Body of pancreas (tissue), 4 donors: ENCODE data around the gene POFUT1. TPM values are rescaled to one million over a fixed set of nuclear protein-coding genes. Genes with fewer than 3 reads are reported as not detected.
A peak's percentile ranks its signal among the peaks of the same experiment; 100 is the strongest.

Experiments used
- ATAC-seq: fragments of 150-250 bp; one replicate; pipeline ENCODE4 v1.9.1; 2016
- DNase-seq, 4 donors: peaks; one replicate each; pipeline ENCODE4 v3.0.0-alpha.2; 2019
- H3K27ac ChIP-seq, 4 donors: fragments of 200-600 bp; sonication (generic); 1 replicate in 3 of 4; 2 replicates in 1 of 4; pipeline versions ENCODE4 v1.5.1 to v1.6.1; 2016 to 2019; ENCODE audit warnings: mild to moderate bottlenecking in 1 of 4, mixed read lengths in 1 of 4, moderate library complexity in 1 of 4
- H3K27me3 ChIP-seq, 2 donors: fragments of 200-600 bp; sonication (generic); one replicate each; pipeline ENCODE4 v1.6.0; 2016; ENCODE audit warnings: mild to moderate bottlenecking in 1 of 2
- H3K36me3 ChIP-seq, 2 donors: fragments of 200-600 bp; sonication (generic); replicated peaks in 1 of 2; 2 replicates each; pipeline ENCODE4 v1.5.1; 2016; ENCODE audit warnings: low read depth in 2 of 2; ENCODE audit not compliant: insufficient read depth in 1 of 2
- H3K4me1 ChIP-seq: fragments of 200-600 bp; sonication (generic); one replicate; pipeline ENCODE4 v1.6.0; 2016
- H3K4me3 ChIP-seq, 2 donors: fragments of 200-600 bp; sonication (generic); 1 replicate in 1 of 2; 2 replicates in 1 of 2; pipeline ENCODE4 v1.5.1; 2016 to 2019
- H3K9me3 ChIP-seq, 3 donors: fragments of 200-600 bp; sonication (generic); 1 replicate in 2 of 3; 2 replicates in 1 of 3; pipeline ENCODE4 v1.5.1; 2016
- CTCF ChIP-seq, 7 experiments: fragments of 450-650 bp in 4 of 7; fragments of 200-600 bp in 3 of 7; sonication (generic) in 3 of 7; IDR thresholded peaks; one replicate each; pipeline ENCODE4 v1.5.1; 2016 to 2019; ENCODE audit warnings: antibody characterized with exemption in 7 of 7
- POLR2A ChIP-seq, 3 donors: fragments of 450-650 bp; IDR thresholded peaks; one replicate each; pipeline ENCODE4 v1.6.1; 2016; ENCODE audit warnings: antibody characterized with exemption in 3 of 3, mild to moderate bottlenecking in 2 of 3
- WGBS, 2 donors: methylation state at CpG; one replicate each; pipeline ENCODE4 v1.1.5; 2017; 5-methylcytosine and 5-hydroxymethylcytosine counted together
- intact Hi-C: fragments of 100-400 bp; cut with DNase I; formaldehyde crosslinking; loops from one replicate; pipeline ENCODE4 v1.15.1; 2023
- total RNA-seq, 2 donors: library from RNA; depleted of rRNA; stranded (reverse); fragments of >200 nt; gene quantifications; one replicate each; pipeline ENCODE4 v1.1.0, GENCODE V29; 2016

POFUT1 gene
- total RNA-seq, 2 donors from 2014 or later, result 12.2 to 23.6 TPM

- Histone ChIP-seq H3K4me3 (no peak overlapping the region), H3K4me1 (peaks cover 36% of the 10 kb centered on the region), H3K9me3 (no peaks in the 10 kb centered on the region), H3K36me3 (peaks cover 5 to 14% of the 10 kb centered on the region in 2 donors), H3K27me3 (no peaks in the 10 kb centered on the region), H3K27ac (no peak overlapping the region)
- 85 to 97% methylated on average over 9 of the region's 9 CpGs for WGBS, 2 donors
- DNase-seq (no peak), ATAC-seq (no peak)
- no peak for TF ChIP-seq POLR2A (IDR thresholded peaks at IDR 0.05)
- intact Hi-C loops, result no loop called here
These were observed 25.6 kb downstream of the POFUT1 start for GRCh38 chr20:32233286-32233685.

GRCh38 chr20:32234135-32234808 is 26.6 kb downstream of the POFUT1 start:
- intact Hi-C loops, result no loop called here
- peaks cover 5 to 14% of the 10 kb centered on the region in 2 donors for H3K36me3 ChIP-seq
- peaks cover 26% of the 10 kb centered on the region for H3K4me1 ChIP-seq
- whole genome bisulfite sequencing, 2 donors, result 92 to 99% methylated on average over 12 of the region's 13 CpGs
- TF ChIP-seq CTCF (IDR thresholded peaks at IDR 0.05) (no peak), POLR2A (IDR thresholded peaks at IDR 0.05) (no peak)
- no peak for DNase-seq
- ATAC-seq, result no peak
- H3K9me3 ChIP-seq, result no peaks in the 10 kb centered on the region
- no peak overlapping the region for H3K4me3 ChIP-seq
- no peaks in the 10 kb centered on the region for H3K27me3 ChIP-seq
- no peak overlapping the region for H3K27ac ChIP-seq

GRCh38 chr20:32235331-32236047 is 27.8 kb downstream of the POFUT1 start:
- Histone ChIP-seq H3K4me1 (peaks cover 26% of the 10 kb centered on the region), H3K36me3 (peaks cover 5 to 14% of the 10 kb centered on the region in 2 donors), H3K27ac (peak overlapping the region in 2 of 4 donors; percentile 3 to 27), H3K27me3 (no peaks in the 10 kb centered on the region), H3K4me3 (no peak overlapping the region), H3K9me3 (no peaks in the 10 kb centered on the region)
- no peak for TF ChIP-seq CTCF (IDR thresholded peaks at IDR 0.05)
- no peak for TF ChIP-seq POLR2A (IDR thresholded peaks at IDR 0.05)
- 62% methylated on average over 6 of the region's 6 CpGs; no CpG with 5 or more reads in 1 of the 2 donors for WGBS, 2 donors
- peak; percentile 15 to 53 (median 25) for DNase-seq
- ATAC-seq, result no peak
- intact Hi-C loops, result no loop called here

GRCh38 chr20:32236048-32236533 is 28.4 kb downstream of the POFUT1 start:
- no peak for ATAC-seq
- 83 to 96% methylated on average over 3 of the region's 3 CpGs for WGBS, 2 donors

More at GRCh38 chr20:32236048-32236533, 28.4 kb downstream of the POFUT1 start:
- Histone ChIP-seq H3K27ac (peak overlapping the region in 2 of 4 donors; percentile 3 to 27), H3K27me3 (no peaks in the 10 kb centered on the region), H3K9me3 (no peaks in the 10 kb centered on the region), H3K36me3 (peaks cover 5 to 13% of the 10 kb centered on the region in 2 donors), H3K4me1 (peaks cover 27% of the 10 kb centered on the region), H3K4me3 (no peak overlapping the region)
- DNase-seq, result no peak
- TF ChIP-seq CTCF (IDR thresholded peaks at IDR 0.05) (no peak), POLR2A (IDR thresholded peaks at IDR 0.05) (no peak)
- intact Hi-C loops, result no loop called here
